ENCODE measurements around the gene CEP164.

- TF ChIP-seq CTCF (IDR thresholded peaks at IDR 0.05; ENCODE audit: control extremely low read depth in 1 of 3, insufficient read depth in 1 of 3, low read depth in 1 of 3, low read length in 3 of 3): no peak
- TF ChIP-seq POLR2AphosphoS5 (IDR thresholded peaks at IDR 0.05; ENCODE audit: low read depth, low read length): no peak
- TF ChIP-seq PHF8 (conservative IDR thresholded peaks at IDR 0.05; ENCODE audit: low read depth, low read length): no peak
- no peak for TF ChIP-seq CREB1 (IDR thresholded peaks at IDR 0.05)
- no peak for TF ChIP-seq POLR2A (IDR thresholded peaks at IDR 0.05; ENCODE audit: control extremely low read depth in 1 of 2, low read depth in 2 of 2, low read length in 2 of 2)
- no peak for TF ChIP-seq SUZ12 (IDR thresholded peaks at IDR 0.05; ENCODE audit: low read length)
- no peak for TF ChIP-seq YY1 (IDR thresholded peaks at IDR 0.05; ENCODE audit: low read depth, low read length)
- TF ChIP-seq BRCA1 (IDR thresholded peaks at IDR 0.05; ENCODE audit: low read depth, low read length): no peak
- TF ChIP-seq MAFK (IDR thresholded peaks at IDR 0.05; ENCODE audit: low read depth, low read length): no peak
- TF ChIP-seq SP2 (IDR thresholded peaks at IDR 0.05; ENCODE audit: low read length): no peak
- no peak for TF ChIP-seq GTF2F1 (IDR thresholded peaks at IDR 0.05; ENCODE audit: borderline replicate concordance, low read depth, low read length)
- TF ChIP-seq MAX (IDR thresholded peaks at IDR 0.05): no peak
These were observed 106.8 kb downstream of the CEP164 start for GRCh38 chr11:117434481-117434880.
